Chondrocyte (in vitro differentiated cells): ENCODE data around the gene TRIM8. TPM values are rescaled to one million over a fixed set of nuclear protein-coding genes. Genes with fewer than 3 reads are reported as not detected.

Experiments
- DNase-seq: peaks from one replicate; pipeline ENCODE4 v3.0.0; 2021; ENCODE audit warnings: mixed read lengths, low spot score
- H3K27ac Mint-ChIP-seq: one replicate; pipeline ENCODE4 v1.8.0; 2021; ENCODE audit warnings: mild to moderate bottlenecking, moderate library complexity, mixed read lengths; ENCODE audit not compliant: unreplicated experiment
- H3K27me3 Mint-ChIP-seq: 2 replicates; pipeline ENCODE4 v1.8.0; 2021; ENCODE audit warnings: low read depth, mixed read lengths
- H3K36me3 Mint-ChIP-seq: 2 replicates; pipeline ENCODE4 v1.8.0; 2021; ENCODE audit warnings: low read depth, mixed read lengths
- H3K4me1 Mint-ChIP-seq: 2 replicates; pipeline ENCODE4 v1.8.0; 2021; ENCODE audit warnings: low read depth, mild to moderate bottlenecking, mixed read lengths
- H3K4me3 Mint-ChIP-seq: one replicate; pipeline ENCODE4 v1.8.0; 2021; ENCODE audit warnings: mild to moderate bottlenecking, moderate library complexity, mixed read lengths; ENCODE audit not compliant: unreplicated experiment
- H3K9me3 Mint-ChIP-seq: 2 replicates; pipeline ENCODE4 v1.8.0; 2021; ENCODE audit warnings: low read depth, mixed read lengths
- total RNA-seq: library from RNA; stranded (reverse); gene quantifications from 3 replicates; pipeline ENCODE4 v1.2.1, GENCODE V29; 2021
- TF ChIP-seq, protein P1 (sequence below): fragments of 200-600 bp; sonication (generic); IDR thresholded peaks from 2 replicates; pipeline ENCODE4 v1.5.0; 2021; ENCODE audit warnings: antibody characterized with exemption, mild to moderate bottlenecking, moderate library complexity

The TRIM8 gene
- total RNA-seq, 1 donor from 2014 or later: 66.8 TPM

DNA sequence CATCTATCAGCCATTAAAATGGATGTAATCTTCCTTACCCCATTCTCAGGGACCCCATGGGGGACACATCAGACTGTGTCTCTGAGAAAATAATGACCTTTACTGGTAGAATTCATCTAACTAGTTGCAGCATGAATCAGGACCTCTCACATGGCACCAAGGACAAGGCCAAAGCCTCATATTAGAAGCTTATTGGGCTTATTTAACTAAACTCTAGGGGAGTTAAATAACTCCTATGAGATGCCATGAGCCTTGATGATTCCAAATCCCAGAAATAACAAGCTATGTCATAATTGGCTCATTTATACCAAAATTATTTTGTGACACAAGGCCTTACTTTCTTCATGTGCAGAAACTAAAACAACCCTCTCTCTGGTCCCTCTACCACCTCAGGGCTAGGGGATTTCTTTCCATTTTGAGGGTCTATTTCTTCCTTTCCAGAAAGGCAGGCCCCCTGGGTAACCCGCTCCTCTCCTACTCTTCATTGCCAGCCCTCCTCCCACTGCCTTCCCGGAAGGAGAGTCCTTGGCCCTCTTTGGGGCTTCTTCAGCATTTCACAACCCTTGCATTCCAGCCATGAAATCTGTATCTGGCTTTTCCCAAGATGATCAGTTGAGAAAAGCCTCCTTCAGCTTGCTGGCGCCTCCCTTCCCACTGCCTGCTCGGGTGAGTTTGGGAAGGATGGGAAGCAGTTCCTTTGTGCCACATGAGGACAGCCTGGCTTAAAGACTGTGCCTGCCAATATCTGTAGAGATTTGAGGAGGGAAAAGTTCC is 41.8 kb upstream of the TRIM8 start:
- TF ChIP-seq, protein P1, sequence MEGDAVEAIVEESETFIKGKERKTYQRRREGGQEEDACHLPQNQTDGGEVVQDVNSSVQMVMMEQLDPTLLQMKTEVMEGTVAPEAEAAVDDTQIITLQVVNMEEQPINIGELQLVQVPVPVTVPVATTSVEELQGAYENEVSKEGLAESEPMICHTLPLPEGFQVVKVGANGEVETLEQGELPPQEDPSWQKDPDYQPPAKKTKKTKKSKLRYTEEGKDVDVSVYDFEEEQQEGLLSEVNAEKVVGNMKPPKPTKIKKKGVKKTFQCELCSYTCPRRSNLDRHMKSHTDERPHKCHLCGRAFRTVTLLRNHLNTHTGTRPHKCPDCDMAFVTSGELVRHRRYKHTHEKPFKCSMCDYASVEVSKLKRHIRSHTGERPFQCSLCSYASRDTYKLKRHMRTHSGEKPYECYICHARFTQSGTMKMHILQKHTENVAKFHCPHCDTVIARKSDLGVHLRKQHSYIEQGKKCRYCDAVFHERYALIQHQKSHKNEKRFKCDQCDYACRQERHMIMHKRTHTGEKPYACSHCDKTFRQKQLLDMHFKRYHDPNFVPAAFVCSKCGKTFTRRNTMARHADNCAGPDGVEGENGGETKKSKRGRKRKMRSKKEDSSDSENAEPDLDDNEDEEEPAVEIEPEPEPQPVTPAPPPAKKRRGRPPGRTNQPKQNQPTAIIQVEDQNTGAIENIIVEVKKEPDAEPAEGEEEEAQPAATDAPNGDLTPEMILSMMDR: no peak
- peak; percentile 12 for DNase-seq
- Mint-ChIP-seq H3K4me3 (no peak overlapping the region), H3K27ac (no peak overlapping the region), H3K9me3 (no peaks in the 10 kb centered on the region), H3K4me1 (peaks cover 34% of the 10 kb centered on the region), H3K36me3 (peaks cover 9% of the 10 kb centered on the region), H3K27me3 (no peaks in the 10 kb centered on the region)

DNA sequence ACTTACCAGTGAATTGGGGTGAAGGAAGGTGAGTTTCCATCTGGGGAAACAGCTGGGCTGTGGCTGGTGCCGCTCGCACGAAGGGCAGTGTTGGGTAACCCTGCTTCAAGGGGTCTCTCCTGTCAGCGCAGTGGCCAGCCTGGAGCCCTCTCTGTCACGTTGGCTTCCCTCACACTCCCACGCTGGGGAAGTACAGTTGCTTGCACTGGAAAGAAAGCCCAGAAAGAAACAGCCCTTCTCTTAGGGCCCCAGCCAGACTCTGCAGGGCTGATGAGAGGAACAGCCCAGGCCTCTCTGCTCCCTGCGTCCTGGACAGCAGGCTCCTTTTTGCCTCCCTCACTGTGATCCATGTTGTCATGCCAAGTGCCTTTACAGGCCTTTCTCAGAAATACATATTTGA is 40.3 kb upstream of the TRIM8 start:
- DNase-seq: peak; percentile 49
- TF ChIP-seq, protein P1: no peak
- peaks cover 34% of the 10 kb centered on the region for H3K4me1 Mint-ChIP-seq
- no peaks in the 10 kb centered on the region for H3K27me3 Mint-ChIP-seq
- H3K27ac Mint-ChIP-seq: peak overlapping the region; percentile 97
- no peak overlapping the region for H3K4me3 Mint-ChIP-seq
- H3K9me3 Mint-ChIP-seq: no peaks in the 10 kb centered on the region
- peaks cover 7% of the 10 kb centered on the region for H3K36me3 Mint-ChIP-seq

DNA sequence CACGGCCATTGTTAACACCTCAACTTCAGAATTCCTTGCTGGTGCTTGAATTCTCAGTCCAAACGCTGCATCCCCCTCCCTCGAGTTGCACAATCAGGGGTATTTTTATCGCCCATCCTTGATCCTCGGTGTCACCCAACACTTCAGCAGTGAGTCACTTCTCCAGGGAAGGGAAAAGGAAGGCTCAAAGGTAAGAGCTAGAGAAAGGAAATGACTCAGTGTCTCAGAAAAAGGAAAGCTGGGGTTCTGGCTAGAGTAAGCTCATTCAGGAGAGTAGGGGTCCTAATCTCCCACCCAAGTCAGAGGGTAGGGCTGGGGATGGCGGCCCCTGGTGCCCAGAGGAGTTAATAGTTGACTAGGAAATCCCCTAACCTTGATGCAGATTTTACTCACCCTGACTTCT is 39.8 kb upstream of the TRIM8 start:
- TF ChIP-seq, protein P1: no peak
- Mint-ChIP-seq H3K4me1 (peaks cover 31% of the 10 kb centered on the region), H3K27ac (peak overlapping the region; percentile 97), H3K4me3 (peak overlapping the region; percentile 43), H3K9me3 (no peaks in the 10 kb centered on the region), H3K36me3 (peaks cover 7% of the 10 kb centered on the region), H3K27me3 (no peaks in the 10 kb centered on the region)
- peak; percentile 4 for DNase-seq

DNA sequence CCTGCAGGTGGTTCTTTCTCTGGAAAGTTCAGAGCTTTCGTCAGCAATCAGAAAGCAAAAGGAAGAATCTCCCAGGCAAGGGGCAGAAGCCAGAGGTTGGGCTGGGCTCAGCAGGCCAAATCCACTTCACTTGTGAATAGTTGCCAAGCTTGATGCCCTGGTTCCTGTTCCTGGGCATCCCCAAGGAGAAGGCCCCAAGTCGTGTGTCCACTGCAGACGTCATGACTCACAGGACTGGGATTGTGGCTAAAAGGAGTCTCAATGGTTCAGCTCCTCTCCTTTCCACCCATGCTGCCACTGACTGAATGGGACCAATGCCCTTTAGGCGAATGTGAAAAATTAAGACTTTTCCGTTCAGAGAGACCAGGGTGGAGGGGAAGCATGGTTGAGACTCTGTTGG is 38.6 kb upstream of the TRIM8 start:
- no peak overlapping the region for H3K4me3 Mint-ChIP-seq
- peak overlapping the region; percentile 45 for H3K27ac Mint-ChIP-seq
- H3K36me3 Mint-ChIP-seq: peaks cover 4% of the 10 kb centered on the region
- H3K4me1 Mint-ChIP-seq: peaks cover 21% of the 10 kb centered on the region
- peak; percentile 13 for DNase-seq
- TF ChIP-seq, protein P1: no peak
- no peaks in the 10 kb centered on the region for H3K9me3 Mint-ChIP-seq
- no peaks in the 10 kb centered on the region for H3K27me3 Mint-ChIP-seq

DNA sequence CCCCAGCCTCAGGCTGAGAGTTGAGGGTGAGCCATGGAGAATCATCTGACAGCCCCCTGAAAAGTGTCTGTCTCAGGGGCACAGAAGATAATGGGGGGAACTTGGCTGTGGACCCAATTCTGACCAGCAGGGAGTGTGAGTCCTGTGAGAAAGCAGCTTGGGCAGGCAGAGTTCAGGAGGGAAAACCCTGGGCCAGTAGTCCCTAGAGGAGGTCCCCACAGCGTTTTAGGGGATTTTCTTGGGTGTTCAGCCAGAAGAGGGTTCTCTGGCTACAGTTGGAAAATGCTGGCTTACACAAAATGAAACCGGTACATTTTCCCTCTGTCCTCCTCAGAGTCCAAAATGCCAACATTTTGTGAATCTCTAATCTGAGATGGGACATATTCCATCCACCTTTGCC is 35.8 kb upstream of the TRIM8 start:
- no peak overlapping the region for H3K4me3 Mint-ChIP-seq
- DNase-seq: peak; percentile 22
- H3K4me1 Mint-ChIP-seq: peaks cover 21% of the 10 kb centered on the region
- TF ChIP-seq, protein P1: peak; percentile 17
- no peak overlapping the region for H3K27ac Mint-ChIP-seq
- H3K9me3 Mint-ChIP-seq: no peaks in the 10 kb centered on the region
- no peaks in the 10 kb centered on the region for H3K27me3 Mint-ChIP-seq
- H3K36me3 Mint-ChIP-seq: peaks cover 4% of the 10 kb centered on the region
